Neural crest cell (in vitro differentiated cells): ENCODE measurements around the gene EYS. TPM values are rescaled to one million over a fixed set of nuclear protein-coding genes. Genes with fewer than 3 reads are reported as not detected.

Source experiments
- DNase-seq: peaks from one replicate; pipeline ENCODE4 v3.0.0; 2021; ENCODE audit warnings: low read depth, mixed read lengths, low spot score
- H3K27ac Mint-ChIP-seq: one replicate; pipeline ENCODE4 v1.8.0; 2021; ENCODE audit warnings: mild to moderate bottlenecking, mixed read lengths; ENCODE audit not compliant: unreplicated experiment
- H3K27me3 Mint-ChIP-seq: 2 replicates; pipeline ENCODE4 v1.8.0; 2021; ENCODE audit warnings: low read depth, mild to moderate bottlenecking, mixed read lengths
- H3K36me3 Mint-ChIP-seq: 2 replicates; pipeline ENCODE4 v1.8.0; 2021; ENCODE audit warnings: low read depth, mild to moderate bottlenecking, mixed read lengths
- H3K4me1 Mint-ChIP-seq: 2 replicates; pipeline ENCODE4 v1.8.0; 2021; ENCODE audit warnings: mixed read lengths
- H3K4me3 Mint-ChIP-seq: one replicate; pipeline ENCODE4 v1.8.0; 2021; ENCODE audit warnings: mild to moderate bottlenecking, mixed read lengths
- H3K9me3 Mint-ChIP-seq: 2 replicates; pipeline ENCODE4 v1.8.0; 2021; ENCODE audit warnings: mixed read lengths
- total RNA-seq: library from RNA; stranded (reverse); gene quantifications from 2 replicates; pipeline ENCODE4 v1.2.1, GENCODE V29; 2021
- TF ChIP-seq, protein P1 (sequence below): fragments of 200-600 bp; sonication (generic); conservative IDR thresholded peaks from 2 replicates; pipeline ENCODE4 v1.5.0; 2021; ENCODE audit warnings: antibody characterized with exemption, mild to moderate bottlenecking

EYS gene
- total RNA-seq, 1 donor from 2014 or later = 0.40 TPM

DNA sequence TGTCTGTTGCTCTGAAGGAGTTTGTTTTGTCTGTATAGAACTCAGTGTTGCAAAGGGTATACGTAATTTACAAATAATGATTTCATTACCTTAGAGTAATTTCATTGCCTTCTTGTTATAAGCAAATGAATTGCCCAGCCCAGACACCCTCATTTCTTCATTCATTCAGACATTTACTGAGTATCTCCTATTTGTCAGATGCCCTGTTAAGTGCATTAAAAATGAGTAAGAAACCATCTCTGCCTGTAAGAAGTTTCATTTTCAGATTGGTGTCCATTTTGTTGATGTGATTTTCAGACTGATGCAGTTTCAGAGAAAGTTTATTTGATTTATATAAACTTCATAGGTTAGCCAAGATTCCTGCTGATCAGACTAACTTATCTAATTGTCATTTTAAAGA, 1642.1 kb downstream of the EYS start:
- Mint-ChIP-seq H3K9me3 (no peaks in the 10 kb centered on the region), H3K36me3 (no peaks in the 10 kb centered on the region), H3K27me3 (no peaks in the 10 kb centered on the region), H3K27ac (no peak overlapping the region), H3K4me1 (no peaks in the 10 kb centered on the region), H3K4me3 (no peak overlapping the region)
- TF ChIP-seq, protein P1, sequence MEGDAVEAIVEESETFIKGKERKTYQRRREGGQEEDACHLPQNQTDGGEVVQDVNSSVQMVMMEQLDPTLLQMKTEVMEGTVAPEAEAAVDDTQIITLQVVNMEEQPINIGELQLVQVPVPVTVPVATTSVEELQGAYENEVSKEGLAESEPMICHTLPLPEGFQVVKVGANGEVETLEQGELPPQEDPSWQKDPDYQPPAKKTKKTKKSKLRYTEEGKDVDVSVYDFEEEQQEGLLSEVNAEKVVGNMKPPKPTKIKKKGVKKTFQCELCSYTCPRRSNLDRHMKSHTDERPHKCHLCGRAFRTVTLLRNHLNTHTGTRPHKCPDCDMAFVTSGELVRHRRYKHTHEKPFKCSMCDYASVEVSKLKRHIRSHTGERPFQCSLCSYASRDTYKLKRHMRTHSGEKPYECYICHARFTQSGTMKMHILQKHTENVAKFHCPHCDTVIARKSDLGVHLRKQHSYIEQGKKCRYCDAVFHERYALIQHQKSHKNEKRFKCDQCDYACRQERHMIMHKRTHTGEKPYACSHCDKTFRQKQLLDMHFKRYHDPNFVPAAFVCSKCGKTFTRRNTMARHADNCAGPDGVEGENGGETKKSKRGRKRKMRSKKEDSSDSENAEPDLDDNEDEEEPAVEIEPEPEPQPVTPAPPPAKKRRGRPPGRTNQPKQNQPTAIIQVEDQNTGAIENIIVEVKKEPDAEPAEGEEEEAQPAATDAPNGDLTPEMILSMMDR = no peak
- DNase-seq = no peak

DNA sequence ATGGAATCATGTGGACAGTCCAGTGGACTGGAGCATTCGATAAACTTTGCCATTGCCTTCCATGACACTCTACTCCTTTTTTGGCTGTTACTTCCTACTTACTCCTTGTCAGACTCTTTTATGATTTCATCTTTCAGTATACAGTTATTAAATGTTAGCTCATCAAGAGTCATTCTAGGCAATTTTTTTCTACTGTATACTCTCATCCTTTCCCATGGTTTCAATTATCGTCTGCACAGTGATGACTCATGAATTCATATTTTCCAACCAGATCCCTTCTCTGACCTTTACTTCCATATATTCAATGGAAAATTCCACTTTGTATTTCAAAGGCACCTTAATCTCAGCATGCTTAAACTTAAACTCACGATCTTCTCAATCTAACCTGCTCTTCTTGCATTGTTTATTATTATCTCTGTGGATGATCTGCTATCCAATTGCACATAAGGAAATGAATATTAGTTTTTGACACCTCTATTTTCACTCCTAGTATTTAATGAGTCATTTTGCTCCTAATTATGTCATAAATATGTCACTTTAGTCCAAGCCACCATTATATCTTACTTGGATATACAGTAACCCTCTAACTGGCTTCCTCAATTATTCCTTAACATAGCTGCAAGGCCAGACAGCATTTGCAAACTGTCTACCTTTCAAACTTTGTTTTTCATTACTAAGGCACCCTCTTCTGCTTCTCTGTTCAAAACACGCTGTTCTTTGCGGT, 1643.9 kb downstream of the EYS start:
- Mint-ChIP-seq H3K27me3 (no peaks in the 10 kb centered on the region), H3K27ac (no peak overlapping the region), H3K36me3 (no peaks in the 10 kb centered on the region), H3K9me3 (no peaks in the 10 kb centered on the region), H3K4me1 (no peaks in the 10 kb centered on the region), H3K4me3 (no peak overlapping the region)
- no peak for DNase-seq
- TF ChIP-seq, protein P1 = no peak

DNA sequence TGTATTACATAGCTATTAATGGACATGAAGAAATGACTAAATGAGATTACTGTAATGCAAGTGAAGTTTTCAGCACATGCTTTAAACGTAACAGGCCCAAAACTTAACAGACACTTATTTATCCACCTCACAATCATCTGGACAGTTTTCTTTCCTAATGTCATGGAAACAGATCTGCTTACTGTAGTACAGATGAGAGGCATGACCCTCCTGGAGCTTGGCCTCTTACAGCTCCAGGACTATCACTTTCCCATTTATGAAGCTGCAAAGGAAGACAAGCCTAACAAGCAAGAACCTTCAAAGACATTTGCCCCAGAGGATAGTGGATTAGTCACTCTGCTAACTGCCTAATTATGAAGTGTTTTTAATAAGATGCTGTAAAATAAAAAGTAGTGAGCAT, 1652.2 kb downstream of the EYS start:
- TF ChIP-seq, protein P1 = no peak
- no peak for DNase-seq
- Mint-ChIP-seq H3K9me3 (no peaks in the 10 kb centered on the region), H3K4me3 (no peak overlapping the region), H3K4me1 (no peaks in the 10 kb centered on the region), H3K36me3 (no peaks in the 10 kb centered on the region), H3K27ac (no peak overlapping the region), H3K27me3 (no peaks in the 10 kb centered on the region)

DNA sequence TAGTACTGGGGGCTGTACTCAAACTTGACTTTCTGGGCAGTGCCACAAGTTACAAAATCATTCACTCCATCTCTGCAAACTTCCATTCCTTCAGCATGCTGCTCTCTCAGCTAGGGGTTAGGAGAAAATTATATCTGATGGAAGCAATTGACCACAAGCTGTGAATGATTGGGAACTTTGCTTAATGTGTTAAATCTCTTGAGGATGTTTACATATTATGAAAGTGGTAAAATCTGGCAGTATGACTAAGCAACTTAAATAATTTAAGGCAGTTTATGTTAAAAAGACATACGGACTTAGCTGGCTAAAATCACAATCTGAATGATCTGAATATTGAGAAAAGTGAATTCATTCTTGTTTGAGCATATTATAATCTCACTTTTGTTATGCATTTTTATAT, 1656.4 kb downstream of the EYS start:
- H3K9me3 Mint-ChIP-seq = no peaks in the 10 kb centered on the region
- TF ChIP-seq, protein P1 = no peak
- peaks cover 14% of the 10 kb centered on the region for H3K4me1 Mint-ChIP-seq
- H3K4me3 Mint-ChIP-seq = no peak overlapping the region
- H3K27ac Mint-ChIP-seq = no peak overlapping the region
- no peak for DNase-seq
- H3K36me3 Mint-ChIP-seq = no peaks in the 10 kb centered on the region
- no peaks in the 10 kb centered on the region for H3K27me3 Mint-ChIP-seq

DNA sequence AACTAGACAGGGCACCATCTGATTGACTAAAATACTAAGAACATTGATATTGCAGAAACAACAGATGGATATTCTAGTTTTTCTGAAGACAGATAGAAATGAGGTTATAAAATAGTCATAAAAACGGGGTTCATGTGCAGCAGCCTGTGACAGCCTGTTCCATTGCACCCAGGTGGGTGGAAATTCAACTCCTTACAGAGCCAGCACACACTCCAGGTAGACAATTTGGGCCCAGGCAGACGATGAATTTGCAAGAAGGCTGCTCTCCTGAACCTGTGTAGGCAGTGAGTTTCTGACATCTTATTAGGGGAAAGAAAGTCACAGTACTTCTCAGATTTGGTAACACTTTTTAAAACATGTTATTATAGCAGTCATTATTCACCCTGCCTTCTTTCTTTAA, 1657.3 kb downstream of the EYS start:
- Mint-ChIP-seq H3K27ac (no peak overlapping the region), H3K9me3 (no peaks in the 10 kb centered on the region)
- DNase-seq = no peak

More for the DNA sequence above, 1657.3 kb downstream of the EYS start:
- peaks cover 14% of the 10 kb centered on the region for H3K4me1 Mint-ChIP-seq
- TF ChIP-seq, protein P1 = no peak
- no peak overlapping the region for H3K4me3 Mint-ChIP-seq
- no peaks in the 10 kb centered on the region for H3K27me3 Mint-ChIP-seq
- H3K36me3 Mint-ChIP-seq = no peaks in the 10 kb centered on the region
